Omental fat pad (tissue), 4 donors: ENCODE data around the gene AOX1. TPM values are rescaled to one million over a fixed set of nuclear protein-coding genes. Genes with fewer than 3 reads are reported as not detected.
"Not testable (repeated sequence)": the region's sequence is repeated elsewhere in the genome, so short reads cannot be mapped to it uniquely, and the experiment has no call there.

Experiments used
- ATAC-seq: fragments of 150-250 bp; one replicate; pipeline ENCODE4 v1.9.1; 2016; ENCODE audit warnings: mild to moderate bottlenecking, moderate library complexity; ENCODE audit not compliant: low FRiP score
- DNase-seq: peaks from one replicate; pipeline ENCODE4 v3.0.0-alpha.2; 2019; ENCODE audit warnings: low spot score
- total RNA-seq, 4 donors: library from RNA; depleted of rRNA; stranded (reverse); fragments of >200 nt; gene quantifications; one replicate each; pipeline ENCODE4 v1.1.0, GENCODE V29; 2016
- TF ChIP-seq, protein P1 (sequence below), 3 donors: fragments of 450-650 bp; IDR thresholded peaks; one replicate each; pipeline ENCODE4 v1.5.1; 2016 to 2017; ENCODE audit warnings: antibody characterized with exemption in 3 of 3, mild to moderate bottlenecking in 3 of 3, moderate library complexity in 2 of 3

Gene AOX1
- total RNA-seq, 4 donors from 2014 or later = 241 to 629 (median 321) TPM

DNA sequence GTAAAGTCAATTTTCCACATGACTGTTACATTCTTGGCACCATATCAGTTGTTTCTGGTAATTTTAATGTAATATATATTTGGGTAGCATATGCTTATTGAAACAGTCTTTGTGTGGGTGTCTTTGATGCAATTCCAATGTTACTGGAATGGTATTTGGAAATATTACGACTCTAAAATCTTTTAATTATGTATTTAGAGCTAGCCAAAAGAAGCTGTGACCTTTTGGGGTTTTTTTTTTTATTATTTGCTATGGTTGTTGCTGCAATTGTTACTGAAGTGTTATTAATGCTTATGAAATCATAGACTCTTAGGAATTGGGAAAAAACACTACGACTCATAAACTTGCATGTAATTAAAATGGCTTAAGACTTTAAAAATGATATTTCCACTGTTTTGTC, 95.9 kb downstream of the AOX1 start:
- DNase-seq = no peak
- TF ChIP-seq, protein P1, sequence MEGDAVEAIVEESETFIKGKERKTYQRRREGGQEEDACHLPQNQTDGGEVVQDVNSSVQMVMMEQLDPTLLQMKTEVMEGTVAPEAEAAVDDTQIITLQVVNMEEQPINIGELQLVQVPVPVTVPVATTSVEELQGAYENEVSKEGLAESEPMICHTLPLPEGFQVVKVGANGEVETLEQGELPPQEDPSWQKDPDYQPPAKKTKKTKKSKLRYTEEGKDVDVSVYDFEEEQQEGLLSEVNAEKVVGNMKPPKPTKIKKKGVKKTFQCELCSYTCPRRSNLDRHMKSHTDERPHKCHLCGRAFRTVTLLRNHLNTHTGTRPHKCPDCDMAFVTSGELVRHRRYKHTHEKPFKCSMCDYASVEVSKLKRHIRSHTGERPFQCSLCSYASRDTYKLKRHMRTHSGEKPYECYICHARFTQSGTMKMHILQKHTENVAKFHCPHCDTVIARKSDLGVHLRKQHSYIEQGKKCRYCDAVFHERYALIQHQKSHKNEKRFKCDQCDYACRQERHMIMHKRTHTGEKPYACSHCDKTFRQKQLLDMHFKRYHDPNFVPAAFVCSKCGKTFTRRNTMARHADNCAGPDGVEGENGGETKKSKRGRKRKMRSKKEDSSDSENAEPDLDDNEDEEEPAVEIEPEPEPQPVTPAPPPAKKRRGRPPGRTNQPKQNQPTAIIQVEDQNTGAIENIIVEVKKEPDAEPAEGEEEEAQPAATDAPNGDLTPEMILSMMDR (IDR thresholded peaks at IDR 0.05) = no peak
- ATAC-seq = peak; percentile 8

DNA sequence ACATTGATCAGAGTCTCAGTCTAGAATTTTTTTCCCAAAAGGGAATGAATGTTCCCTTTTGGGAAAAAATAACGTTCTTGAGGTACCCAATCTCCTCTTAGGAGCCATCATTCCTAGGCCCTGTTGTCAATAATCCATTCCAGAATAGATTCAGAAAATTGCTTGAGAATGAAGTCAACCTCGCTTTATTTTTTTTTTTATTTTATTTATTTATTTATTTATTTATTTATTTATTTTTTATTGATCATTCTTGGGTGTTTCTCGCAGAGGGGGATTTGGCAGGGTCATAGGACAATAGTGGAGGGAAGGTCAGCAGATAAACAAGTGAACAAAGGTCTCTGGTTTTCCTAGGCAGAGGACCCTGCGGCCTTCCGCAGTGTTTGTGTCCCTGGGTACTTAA, 96.6 kb downstream of the AOX1 start:
- ATAC-seq, DNase-seq: not testable (repeated sequence)

DNA sequence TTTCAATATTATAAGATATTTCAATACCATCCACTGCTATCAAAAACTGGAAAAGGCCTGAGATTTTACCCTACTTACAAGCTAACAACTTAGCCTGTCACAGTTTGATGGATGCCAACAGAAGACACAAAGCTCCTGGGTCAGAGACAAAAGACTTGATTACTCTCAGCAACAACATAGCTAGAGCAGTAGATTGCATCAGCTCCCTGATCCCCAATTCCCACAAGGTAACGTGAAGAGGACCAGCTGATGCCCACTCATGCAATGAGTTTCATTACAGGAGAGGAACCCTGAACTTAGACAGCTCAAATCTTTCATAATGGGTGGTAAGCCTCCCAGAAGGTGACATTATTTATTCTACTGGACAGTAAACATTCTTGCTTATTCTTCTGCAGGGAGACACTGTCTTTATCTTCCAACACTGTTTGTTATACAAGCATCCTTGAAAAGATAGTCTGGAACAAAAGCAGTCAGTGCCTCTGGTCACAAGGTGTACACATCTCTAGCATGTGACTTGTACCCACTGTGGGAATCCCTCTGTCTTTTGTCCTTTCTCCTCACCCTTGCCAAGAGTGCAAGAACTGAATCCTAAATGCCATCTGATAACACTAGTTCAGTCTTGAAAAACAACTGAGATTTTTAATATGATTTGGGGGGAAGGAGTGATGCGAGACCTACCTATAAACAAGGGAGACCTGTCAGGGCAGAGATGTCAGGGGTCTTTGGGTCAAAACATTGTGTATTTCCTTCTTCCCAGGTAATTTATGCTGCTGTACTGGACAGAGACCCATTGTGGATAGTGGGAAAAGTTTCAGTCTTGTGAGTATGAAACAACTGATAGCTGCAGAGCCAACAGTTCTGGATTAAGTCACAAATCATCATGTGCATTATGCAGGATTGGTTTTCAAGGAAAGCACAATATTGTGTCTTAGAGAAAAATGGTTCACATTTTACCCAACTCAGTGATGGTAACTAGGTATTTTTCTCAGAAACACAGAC, 102.4 kb downstream of the AOX1 start:
- TF ChIP-seq, protein P1 (IDR thresholded peaks at IDR 0.05) = no peak
- no peak for DNase-seq
- ATAC-seq = no peak

DNA sequence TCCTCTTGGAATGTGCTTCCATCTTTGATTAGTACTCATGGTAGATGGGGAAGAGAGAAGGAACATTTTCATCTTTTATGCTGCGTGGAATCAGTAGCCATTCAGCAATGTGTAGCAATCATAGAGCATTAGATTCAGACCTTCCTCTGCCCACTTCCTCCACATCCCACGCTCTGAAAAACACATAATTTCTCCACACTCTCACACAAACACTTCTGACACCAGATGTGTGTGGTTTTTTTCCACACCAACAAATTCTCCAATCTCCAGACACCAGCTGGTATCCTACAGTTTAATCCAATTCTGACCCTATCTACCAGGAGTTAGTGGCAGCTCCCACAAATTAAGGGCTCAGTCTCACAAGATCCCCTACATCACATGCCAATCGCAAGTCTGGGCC, 103.3 kb downstream of the AOX1 start:
- no peak for DNase-seq
- no peak for ATAC-seq
- TF ChIP-seq, protein P1 (IDR thresholded peaks at IDR 0.05) = no peak

DNA sequence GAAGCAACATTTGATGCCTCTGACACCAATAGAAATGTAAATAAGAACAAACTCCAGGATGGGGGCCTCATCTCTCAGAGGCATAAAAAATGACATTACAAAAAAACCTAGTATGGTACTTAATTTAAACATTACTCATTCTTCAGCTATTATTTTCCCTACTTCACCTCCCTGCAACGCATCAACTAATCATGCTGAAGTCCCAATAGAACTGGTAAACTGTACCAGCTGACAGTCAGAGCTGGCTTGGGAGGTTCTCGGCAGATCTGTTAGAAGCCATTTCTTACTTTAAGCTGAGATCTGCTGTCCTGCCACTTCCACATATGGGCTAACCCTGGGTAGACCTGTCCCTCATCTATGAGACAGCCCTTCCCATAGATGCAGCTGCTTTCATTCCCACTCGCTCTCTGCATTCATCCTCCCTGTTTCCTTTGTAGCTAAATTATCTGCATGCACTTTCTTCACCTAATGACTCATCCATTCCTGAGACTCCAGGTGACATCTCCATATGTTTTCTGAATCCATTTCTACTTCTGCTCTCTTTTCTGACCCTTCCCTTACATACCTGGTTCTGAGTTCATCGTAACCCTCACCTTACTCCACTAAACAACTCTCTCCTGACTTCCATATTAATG, 108.1 kb downstream of the AOX1 start:
- DNase-seq (no peak), ATAC-seq (peak; percentile 50)
- TF ChIP-seq, protein P1 (IDR thresholded peaks at IDR 0.05) = no peak

DNA sequence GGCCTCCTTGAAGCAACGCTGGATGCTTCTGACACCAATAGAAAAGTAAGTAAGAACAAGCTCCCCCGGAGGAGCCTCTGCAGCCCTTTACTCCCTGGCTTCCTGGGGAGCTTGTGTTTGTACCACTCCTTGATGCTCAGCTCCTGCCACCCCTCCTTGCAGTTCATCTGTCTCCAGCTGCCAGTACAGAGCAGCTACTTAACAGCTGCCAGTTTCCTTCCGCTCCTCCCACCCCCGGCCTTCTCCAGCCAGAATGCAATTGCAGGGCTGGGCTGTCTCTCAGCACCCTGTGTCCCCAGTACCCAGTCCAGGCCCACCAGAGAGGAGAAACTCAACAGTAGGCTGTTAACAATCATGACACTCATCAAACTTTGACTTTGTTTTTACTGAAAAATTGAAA, 109.4 kb downstream of the AOX1 start:
- DNase-seq (no peak), ATAC-seq (no peak)
- TF ChIP-seq, protein P1 (IDR thresholded peaks at IDR 0.05) = no peak

DNA sequence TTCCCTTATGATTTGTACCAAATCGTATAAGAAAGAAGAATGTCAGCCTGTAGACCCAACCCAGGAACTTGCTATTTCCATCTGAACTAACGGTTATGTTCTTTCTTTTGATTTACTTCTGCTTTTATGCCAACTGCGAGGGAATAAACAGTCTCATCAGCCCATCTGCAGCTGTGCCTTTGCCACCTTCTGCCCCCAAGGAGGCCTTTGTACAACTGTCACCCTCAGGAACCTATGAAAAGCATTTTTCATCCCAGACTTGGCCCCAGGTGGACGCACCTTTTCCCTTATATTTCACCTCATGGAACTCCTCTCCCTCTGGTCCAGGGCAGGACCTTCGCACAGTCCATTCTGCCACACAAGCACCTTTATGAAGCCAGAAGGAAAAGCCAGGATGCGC, 109.8 kb downstream of the AOX1 start:
- ATAC-seq (no peak), DNase-seq (no peak)
- TF ChIP-seq, protein P1 (IDR thresholded peaks at IDR 0.05) = no peak
